Measurements from ENCODE around the gene KANSL1L.

GRCh38 chr2:210210185-210210584 lies 39.0 kb upstream of the KANSL1L start:
- TF ChIP-seq CTCF (conservative IDR thresholded peaks at IDR 0.05) (no peak), EZH2 (IDR thresholded peaks at IDR 0.05; ENCODE audit: low read depth) (no peak)

Data from PC-9 (cell line).